HepG2 (cell line): ENCODE measurements around the gene ANKRD12.

Source experiments
- CENPX ChIP-seq: sonication (generic); formaldehyde crosslinking; IDR thresholded peaks from 2 replicates; pipeline ENCODE4 v1.9.0; 2021; ENCODE audit warnings: mild to moderate bottlenecking, missing genetic modification reagents, moderate library complexity
- CTCF ChIP-seq: sonication (generic); formaldehyde crosslinking; IDR thresholded peaks from 2 replicates; pipeline ENCODE4 v1.5.0; 2020; ENCODE audit warnings: mild to moderate bottlenecking, missing genetic modification reagents, moderate library complexity
- ESRRA ChIP-seq: sonication (generic); formaldehyde crosslinking; IDR thresholded peaks from 2 replicates; pipeline ENCODE4 v1.5.1; 2020; ENCODE audit warnings: mild to moderate bottlenecking, low read depth, missing genetic modification reagents
- EZH2 ChIP-seq: conservative IDR thresholded peaks from 2 replicates; pipeline ENCODE4 v1.6.1; 2012; ENCODE audit warnings: mild to moderate bottlenecking, low read depth, low read length, moderate library complexity
- GABPA ChIP-seq, 2 experiments: IDR thresholded peaks; 2 replicates each; pipeline ENCODE4 v1.6.1; 2011 to 2016; ENCODE audit warnings: low read depth in 2 of 2, low read length in 1 of 2, missing biosample characterization in 1 of 2, missing genetic modification characterization in 1 of 2
- SMC3 ChIP-seq: IDR thresholded peaks from 2 replicates; pipeline ENCODE4 v1.6.1; 2011; ENCODE audit warnings: low read length, improper control_type of control experiment
- SP2 ChIP-seq: sonication (generic); formaldehyde crosslinking; IDR thresholded peaks from 2 replicates; pipeline ENCODE4 v1.5.1; 2020; ENCODE audit warnings: mild to moderate bottlenecking, missing genetic modification reagents
- YEATS2 ChIP-seq: sonication (generic); formaldehyde crosslinking; IDR thresholded peaks from 2 replicates; pipeline ENCODE4 v1.4.0; 2020; ENCODE audit warnings: missing genetic modification reagents, borderline replicate concordance
- ZNF329 ChIP-seq: sonication (generic); formaldehyde crosslinking; IDR thresholded peaks from 2 replicates; pipeline ENCODE4 v1.9.0; 2021; ENCODE audit warnings: low read depth, mild to moderate bottlenecking, missing genetic modification reagents
- ZNF512B ChIP-seq: sonication (generic); formaldehyde crosslinking; IDR thresholded peaks from 2 replicates; pipeline ENCODE4 v1.5.1; 2020; ENCODE audit warnings: missing genetic modification reagents, mild to moderate bottlenecking, borderline replicate concordance

GRCh38 chr18:9334329-9334972 is 197.9 kb downstream of the ANKRD12 start, which contains the start of gene TWSG1:
- TF ChIP-seq ESRRA (CRISPR knock-in tag) (no peak), SP2 (CRISPR knock-in tag) (no peak), YEATS2 (CRISPR knock-in tag) (no peak), CTCF (CRISPR knock-in tag) (peak; percentile 62), ZNF512B (CRISPR knock-in tag) (no peak), SMC3 (no peak), GABPA (IDR thresholded peaks at IDR 0.05; ENCODE audit: low read depth, low read length) (no peak), GABPA (CRISPR knock-in tag; IDR thresholded peaks at IDR 0.05; ENCODE audit: low read depth) (no peak), ZNF329 (CRISPR knock-in tag) (no peak), CENPX (no peak), EZH2 (no peak)
